Measurements from ENCODE around the gene PPP1R16B. TPM values are rescaled to one million over a fixed set of nuclear protein-coding genes. Genes with fewer than 3 reads are reported as not detected.

Gene PPP1R16B
- total and polyA plus RNA-seq, 10 of the 15 experiments (the other 5 are each of a cell fraction or from before 2014, with no cell fraction given), result 13.4 to 90.2 (median 66.7) TPM

GRCh38 chr20:38885357-38885756 lies 79.9 kb downstream of the PPP1R16B start:
- no TSS peak for BruUV-seq (replicated peaks)
- ChIA-PET RAD21 (ENCODE audit: unreplicated experiment) (interaction anchor here (1.3 kb wide), 1 partner anchor 80 kb away, joined by 3 read pairs; the partner anchor contains the start of gene PPP1R16B), SMC1A (ENCODE audit: uncharacterized antibody, unreplicated experiment) (interaction anchor here (7.6 to 16.9 kb wide), 2 partner anchors 7 to 25 kb away, joined by 105 to 248 read pairs; no protein-coding TSS in a partner anchor), POLR2A (interaction anchor here (0.9 kb wide), 1 partner anchor 105 kb away, joined by 6 read pairs; no protein-coding TSS in a partner anchor), CTCF (interaction anchor here (1.2 to 1.4 kb wide), 2 partner anchors 9 to 77 kb away, joined by 3 to 4 read pairs; no protein-coding TSS in a partner anchor)
- in situ Hi-C loops (cut with MboI), result no loop called here
- DNase-seq (ENCODE audit: low read depth, low spot score), result no peak
- no peak for ATAC-seq
- H3K4me1 ChIP-seq (ENCODE audit: control insufficient read depth, insufficient read depth, low read length), result peaks cover 34% of the 10 kb centered on the region
- no peak overlapping the region for H3K9ac ChIP-seq (ENCODE audit: control insufficient read depth, insufficient read depth, low read length)
- H3K4me3 ChIP-seq, result no peak overlapping the region
- no peak overlapping the region for H3K27ac ChIP-seq (ENCODE audit: control insufficient read depth, insufficient read depth)
- peaks cover 59% of the 10 kb centered on the region for H3K79me2 ChIP-seq (ENCODE audit: control insufficient read depth, insufficient read depth, low read length)
- intact Hi-C loops (cut with micrococcal nuclease; ENCODE audit: unreplicated experiment), result no loop called here
- H4K20me1 ChIP-seq (ENCODE audit: control insufficient read depth, insufficient read depth), result no peaks in the 10 kb centered on the region; the same call in 1 of the 2 replicates
- H3K36me3 ChIP-seq (ENCODE audit: control insufficient read depth in 2 of 2, insufficient read depth in 2 of 2, low read length in 1 of 2), result peaks cover 32 to 35% of the 10 kb centered on the region in 2 experiments
- WGBS (ENCODE audit: insufficient coverage, insufficient replicate concordance, low lambda C conversion rate, missing lambda C conversion rate), result 91% methylated on average over 6 of the region's 6 CpGs
- no peak for FAIRE-seq
- H3K4me2 ChIP-seq (ENCODE audit: control insufficient read depth, insufficient read depth), result no peak overlapping the region
- no peaks in the 10 kb centered on the region for H3K9me3 ChIP-seq (replicated peaks; ENCODE audit: control insufficient read depth, insufficient read depth, low read length)
- H3K27me3 ChIP-seq (replicated peaks in 1 of 2; ENCODE audit: control insufficient read depth in 2 of 2, insufficient read depth in 2 of 2, low read length in 1 of 2), result no peaks in the 10 kb centered on the region
- no peak overlapping the region for H2AFZ ChIP-seq (ENCODE audit: control insufficient read depth, low read depth, low read length)
- TF ChIP-seq FOXK2 (IDR thresholded peaks at IDR 0.05) (no peak), BCLAF1 (IDR thresholded peaks at IDR 0.05) (no peak), TAF1 (IDR thresholded peaks at IDR 0.05; ENCODE audit: borderline replicate concordance, low read depth, low read length) (no peak), PRDM15 (CRISPR knock-in tag; IDR thresholded peaks at IDR 0.05) (no peak), BCL11A (IDR thresholded peaks at IDR 0.05; ENCODE audit: low read depth, low read length) (no peak), SRF (IDR thresholded peaks at IDR 0.05; ENCODE audit: low read depth in 2 of 2, low read length in 2 of 2) (no peak), CHD2 (IDR thresholded peaks at IDR 0.05; ENCODE audit: borderline replicate concordance, low read depth, low read length) (no peak), CBFB (IDR thresholded peaks at IDR 0.05; ENCODE audit: low read depth) (no peak), RELA (IDR thresholded peaks at IDR 0.05; ENCODE audit: borderline replicate concordance, partially characterized antibody) (no peak), CUX1 (IDR thresholded peaks at IDR 0.05; ENCODE audit: insufficient replicate concordance, low read depth, low read length) (no peak), MTA2 (IDR thresholded peaks at IDR 0.05; ENCODE audit: low read depth) (no peak), NRF1 (conservative IDR thresholded peaks at IDR 0.05; ENCODE audit: low read depth, low read length) (no peak)

All from GM12878 (cell line).